ENCODE results near the gene VEZF1.

VEZF1 gene

GRCh38 chr17:58005728-58006559 lies 17.9 kb upstream of the VEZF1 start:
- no peak overlapping the region for H2BK5ac ChIP-seq (ENCODE audit: low read length)
- H3K36me3 ChIP-seq (ENCODE audit: control insufficient read depth, insufficient read depth, low read length), result peaks cover 4% of the 10 kb centered on the region

GRCh38 chr17:58005031-58005727 lies 17.1 kb upstream of the VEZF1 start:
- H3K4ac ChIP-seq (ENCODE audit: low read depth, low read length), result no peak overlapping the region
- no CpG with 5 or more reads among the region's 12 CpGs for WGBS (ENCODE audit: extremely low coverage, insufficient coverage, low lambda C conversion rate)
- H3K36me3 ChIP-seq (ENCODE audit: control insufficient read depth, insufficient read depth, low read length), result peaks cover 4% of the 10 kb centered on the region
- H2BK15ac ChIP-seq (replicated peaks; ENCODE audit: low read depth), result no peak overlapping the region
- H3K4me2 ChIP-seq (ENCODE audit: low read length), result peak overlapping the region; percentile 29
- H2AK5ac ChIP-seq (ENCODE audit: low read length), result no peak overlapping the region
- DNase-seq, result no peak
- no peak overlapping the region for H3K27ac ChIP-seq (ENCODE audit: low read depth, low read length)
- H4K8ac ChIP-seq (ENCODE audit: low read depth, low read length), result no peak overlapping the region
- peaks cover 2% of the 10 kb centered on the region for H3K4me1 ChIP-seq (ENCODE audit: control insufficient read depth, low read depth, low read length)
- H3K9ac ChIP-seq (ENCODE audit: low read length), result peak overlapping the region; percentile 100
- H3K23ac ChIP-seq (ENCODE audit: low read length), result no peak overlapping the region
- H3K79me1 ChIP-seq (ENCODE audit: low read length), result peaks cover 1% of the 10 kb centered on the region
- no peak overlapping the region for H2BK120ac ChIP-seq (ENCODE audit: low read depth, low read length)
- no peak overlapping the region for H4K5ac ChIP-seq (ENCODE audit: low read length)
- H3K18ac ChIP-seq (ENCODE audit: low read length), result no peak overlapping the region
- peak overlapping the region; percentile 97 for H3K4me3 ChIP-seq (ENCODE audit: low read length)
- no peaks in the 10 kb centered on the region for H3K27me3 ChIP-seq (ENCODE audit: insufficient read depth, low read length, poor library complexity)
- peaks cover 35% of the 10 kb centered on the region for H3K79me2 ChIP-seq (ENCODE audit: control insufficient read depth, insufficient read depth, low read length)
- peak overlapping the region; percentile 28 for H3K56ac ChIP-seq (ENCODE audit: low read length)
- H2BK5ac ChIP-seq (ENCODE audit: low read length), result no peak overlapping the region

More at GRCh38 chr17:58005728-58006559, 17.9 kb upstream of the VEZF1 start:
- Histone ChIP-seq H2BK15ac (replicated peaks; ENCODE audit: low read depth) (no peak overlapping the region), H3K27me3 (ENCODE audit: insufficient read depth, low read length, poor library complexity) (no peaks in the 10 kb centered on the region), H3K79me1 (ENCODE audit: low read length) (peaks cover 1% of the 10 kb centered on the region), H3K4me2 (ENCODE audit: low read length) (peak overlapping the region; percentile 29), H3K18ac (ENCODE audit: low read length) (peak overlapping the region; percentile 95), H2BK120ac (ENCODE audit: low read depth, low read length) (no peak overlapping the region), H3K4me3 (ENCODE audit: low read length) (peak overlapping the region; percentile 97), H4K8ac (ENCODE audit: low read depth, low read length) (no peak overlapping the region), H3K79me2 (ENCODE audit: control insufficient read depth, insufficient read depth, low read length) (peaks cover 35% of the 10 kb centered on the region), H3K9ac (ENCODE audit: low read length) (peak overlapping the region; percentile 100), H4K5ac (ENCODE audit: low read length) (no peak overlapping the region), H3K23ac (ENCODE audit: low read length) (no peak overlapping the region), H3K4me1 (ENCODE audit: control insufficient read depth, low read depth, low read length) (peaks cover 2% of the 10 kb centered on the region), H3K56ac (ENCODE audit: low read length) (peak overlapping the region; percentile 100), H3K4ac (ENCODE audit: low read depth, low read length) (peak overlapping the region; percentile 100), H3K27ac (ENCODE audit: low read depth, low read length) (peak overlapping the region; percentile 92), H2AK5ac (ENCODE audit: low read length) (peak overlapping the region; percentile 67)
- WGBS (ENCODE audit: extremely low coverage, insufficient coverage, low lambda C conversion rate), result no CpG with 5 or more reads among the region's 36 CpGs
- DNase-seq, result no peak

- Histone ChIP-seq H3K4me1 (ENCODE audit: control insufficient read depth, low read depth, low read length) (peaks cover 2% of the 10 kb centered on the region), H2AK5ac (ENCODE audit: low read length) (no peak overlapping the region), H4K5ac (ENCODE audit: low read length) (no peak overlapping the region), H3K56ac (ENCODE audit: low read length) (no peak overlapping the region), H3K9ac (ENCODE audit: low read length) (peak overlapping the region; percentile 4), H3K4ac (ENCODE audit: low read depth, low read length) (no peak overlapping the region), H3K18ac (ENCODE audit: low read length) (no peak overlapping the region), H3K79me1 (ENCODE audit: low read length) (peaks cover 1% of the 10 kb centered on the region), H3K4me2 (ENCODE audit: low read length) (no peak overlapping the region), H3K4me3 (ENCODE audit: low read length) (no peak overlapping the region), H3K79me2 (ENCODE audit: control insufficient read depth, insufficient read depth, low read length) (peaks cover 35% of the 10 kb centered on the region), H3K23ac (ENCODE audit: low read length) (no peak overlapping the region), H3K27ac (ENCODE audit: low read depth, low read length) (no peak overlapping the region), H2BK5ac (ENCODE audit: low read length) (no peak overlapping the region), H2BK120ac (ENCODE audit: low read depth, low read length) (no peak overlapping the region), H4K8ac (ENCODE audit: low read depth, low read length) (no peak overlapping the region), H3K36me3 (ENCODE audit: control insufficient read depth, insufficient read depth, low read length) (peaks cover 6% of the 10 kb centered on the region), H2BK15ac (replicated peaks; ENCODE audit: low read depth) (no peak overlapping the region), H3K27me3 (ENCODE audit: insufficient read depth, low read length, poor library complexity) (no peaks in the 10 kb centered on the region)
- DNase-seq, result no peak
- WGBS (ENCODE audit: extremely low coverage, insufficient coverage, low lambda C conversion rate), result no CpG with 5 or more reads among the region's 3 CpGs
Observed at GRCh38 chr17:58004060-58004459, 16.0 kb upstream of the VEZF1 start.

GRCh38 chr17:58002973-58003372 lies 14.9 kb upstream of the VEZF1 start:
- no CpG with 5 or more reads among the region's 2 CpGs for WGBS (ENCODE audit: extremely low coverage, insufficient coverage, low lambda C conversion rate)
- Histone ChIP-seq H3K4ac (ENCODE audit: low read depth, low read length) (no peak overlapping the region), H3K18ac (ENCODE audit: low read length) (no peak overlapping the region), H4K8ac (ENCODE audit: low read depth, low read length) (no peak overlapping the region), H2BK15ac (replicated peaks; ENCODE audit: low read depth) (no peak overlapping the region), H3K56ac (ENCODE audit: low read length) (no peak overlapping the region), H2AK5ac (ENCODE audit: low read length) (no peak overlapping the region), H3K36me3 (ENCODE audit: control insufficient read depth, insufficient read depth, low read length) (peaks cover 8% of the 10 kb centered on the region), H3K79me1 (ENCODE audit: low read length) (peaks cover 1% of the 10 kb centered on the region), H3K27me3 (ENCODE audit: insufficient read depth, low read length, poor library complexity) (no peaks in the 10 kb centered on the region), H2BK5ac (ENCODE audit: low read length) (no peak overlapping the region), H3K27ac (ENCODE audit: low read depth, low read length) (no peak overlapping the region), H2BK120ac (ENCODE audit: low read depth, low read length) (no peak overlapping the region), H3K9ac (ENCODE audit: low read length) (no peak overlapping the region), H3K4me3 (ENCODE audit: low read length) (no peak overlapping the region), H3K4me1 (ENCODE audit: control insufficient read depth, low read depth, low read length) (peaks cover 2% of the 10 kb centered on the region), H3K23ac (ENCODE audit: low read length) (no peak overlapping the region), H3K79me2 (ENCODE audit: control insufficient read depth, insufficient read depth, low read length) (peaks cover 35% of the 10 kb centered on the region), H4K5ac (ENCODE audit: low read length) (no peak overlapping the region), H3K4me2 (ENCODE audit: low read length) (no peak overlapping the region)
- no peak for DNase-seq

GRCh38 chr17:58002154-58002948 lies 14.3 kb upstream of the VEZF1 start:
- no peak overlapping the region for H4K5ac ChIP-seq (ENCODE audit: low read length)
- no peak overlapping the region for H3K4me3 ChIP-seq (ENCODE audit: low read length)
- no peak overlapping the region for H2BK15ac ChIP-seq (replicated peaks; ENCODE audit: low read depth)
- H3K27me3 ChIP-seq (ENCODE audit: insufficient read depth, low read length, poor library complexity), result no peaks in the 10 kb centered on the region
- H3K56ac ChIP-seq (ENCODE audit: low read length), result no peak overlapping the region
- no peak overlapping the region for H3K9ac ChIP-seq (ENCODE audit: low read length)
- no peak overlapping the region for H2BK5ac ChIP-seq (ENCODE audit: low read length)
- no peak overlapping the region for H3K27ac ChIP-seq (ENCODE audit: low read depth, low read length)
- H2BK120ac ChIP-seq (ENCODE audit: low read depth, low read length), result no peak overlapping the region
- no peak overlapping the region for H3K18ac ChIP-seq (ENCODE audit: low read length)
- peaks cover 8% of the 10 kb centered on the region for H3K36me3 ChIP-seq (ENCODE audit: control insufficient read depth, insufficient read depth, low read length)
- H2AK5ac ChIP-seq (ENCODE audit: low read length), result no peak overlapping the region
- WGBS (ENCODE audit: extremely low coverage, insufficient coverage, low lambda C conversion rate), result 100% methylated on average over 2 of the region's 4 CpGs
- DNase-seq, result no peak
- peaks cover 2% of the 10 kb centered on the region for H3K4me1 ChIP-seq (ENCODE audit: control insufficient read depth, low read depth, low read length)
- no peak overlapping the region for H4K8ac ChIP-seq (ENCODE audit: low read depth, low read length)
- H3K23ac ChIP-seq (ENCODE audit: low read length), result no peak overlapping the region
- no peak overlapping the region for H3K4me2 ChIP-seq (ENCODE audit: low read length)
- no peak overlapping the region for H3K4ac ChIP-seq (ENCODE audit: low read depth, low read length)
- H3K79me1 ChIP-seq (ENCODE audit: low read length), result no peaks in the 10 kb centered on the region
- H3K79me2 ChIP-seq (ENCODE audit: control insufficient read depth, insufficient read depth, low read length), result peaks cover 35% of the 10 kb centered on the region

Measured in mesendoderm (in vitro differentiated cells).